Renal cortical epithelial cell (primary cell): ENCODE measurements around the gene NFYC. TPM values are rescaled to one million over a fixed set of nuclear protein-coding genes. Genes with fewer than 3 reads are reported as not detected.

Source experiments
- DNase-seq: peaks from one replicate; pipeline ENCODE4 v3.0.0-alpha.2; 2011; ENCODE audit warnings: low read depth
- total RNA-seq: library from RNA; depleted of rRNA; stranded (reverse); fragments of >200 nt; gene quantifications from 2 replicates; pipeline ENCODE4 v1.2.3, GENCODE V29; 2014

Gene NFYC
- total RNA-seq, 1 donor from 2014 or later = 40.4 TPM

- no peak for DNase-seq
Measured at GRCh38 chr1:40796939-40797667, 105.6 kb downstream of the NFYC start.

- DNase-seq = no peak
Measured at GRCh38 chr1:40797668-40798010, 106.1 kb downstream of the NFYC start.

- no peak for DNase-seq
Measured at GRCh38 chr1:40798366-40799281, 107.1 kb downstream of the NFYC start.

- peak; percentile 23 for DNase-seq
Measured at GRCh38 chr1:40799351-40799867, 107.9 kb downstream of the NFYC start.

GRCh38 chr1:40801742-40802077 lies 110.2 kb downstream of the NFYC start:
- no peak for DNase-seq

GRCh38 chr1:40802078-40802741 lies 110.7 kb downstream of the NFYC start:
- DNase-seq = peak; percentile 43

GRCh38 chr1:40802742-40803113 lies 111.2 kb downstream of the NFYC start:
- DNase-seq = no peak

- no peak for DNase-seq
Measured at GRCh38 chr1:40803447-40803846, 111.9 kb downstream of the NFYC start.

GRCh38 chr1:40803902-40804301 lies 112.4 kb downstream of the NFYC start:
- DNase-seq = peak; percentile 44

- no peak for DNase-seq
Measured at GRCh38 chr1:40806240-40806639, 114.7 kb downstream of the NFYC start.

- DNase-seq = no peak
Measured at GRCh38 chr1:40806731-40807695, 115.5 kb downstream of the NFYC start.

- DNase-seq = no peak
Measured at GRCh38 chr1:40808002-40808401, 116.5 kb downstream of the NFYC start.

- no peak for DNase-seq
Measured at GRCh38 chr1:40808444-40808843, 116.9 kb downstream of the NFYC start.

- no peak for DNase-seq
Measured at GRCh38 chr1:40808909-40809308, 117.4 kb downstream of the NFYC start.

- no peak for DNase-seq
Measured at GRCh38 chr1:40810927-40811326, 119.4 kb downstream of the NFYC start.

GRCh38 chr1:40815420-40815819 lies 123.9 kb downstream of the NFYC start:
- no peak for DNase-seq

GRCh38 chr1:40817791-40818263 lies 126.3 kb downstream of the NFYC start:
- DNase-seq = no peak

GRCh38 chr1:40818264-40818961 lies 126.9 kb downstream of the NFYC start:
- DNase-seq = peak; percentile 26

GRCh38 chr1:40819101-40819500 lies 127.6 kb downstream of the NFYC start:
- DNase-seq = no peak

GRCh38 chr1:40820251-40820797 lies 128.8 kb downstream of the NFYC start:
- no peak for DNase-seq
